ENCODE data around the gene CDCA7.

Gene CDCA7

GRCh38 chr2:173417802-173418201 lies 63.1 kb downstream of the CDCA7 start:
- Histone ChIP-seq H3K4me1 (ENCODE audit: control insufficient read depth in 1 of 2, insufficient read depth in 1 of 2, low read depth in 1 of 2, low read length in 1 of 2) (no peaks in the 10 kb centered on the region), H3K27me3 (peaks cover 52% of the 10 kb centered on the region), H3K27ac (no peak overlapping the region), H3K4me3 (ENCODE audit: low read depth in 1 of 2, low read length in 1 of 2) (no peak overlapping the region), H3K9me3 (no peaks in the 10 kb centered on the region), H3K36me3 (no peaks in the 10 kb centered on the region)
- no peak for TF ChIP-seq CTCF (IDR thresholded peaks at IDR 0.05)
